Measurements from ENCODE around the gene CHCHD10.

Gene CHCHD10

GRCh38 chr22:23767303-23767672 lies 484 bp downstream of the CHCHD10 start:
- no peaks in the 10 kb centered on the region for H3K9me3 ChIP-seq (ENCODE audit: control insufficient read depth, insufficient read depth, low read length)
- peaks cover 46% of the 10 kb centered on the region for H3K79me2 ChIP-seq (ENCODE audit: control insufficient read depth, low read length)
- H3K36me3 ChIP-seq (ENCODE audit: control insufficient read depth, low read length) = peaks cover 44% of the 10 kb centered on the region
- no peak for TF ChIP-seq CTCF (IDR thresholded peaks at IDR 0.05; ENCODE audit: low read depth, low read length, poor library complexity, severe bottlenecking)
- no peak for TF ChIP-seq EZH2phosphoT487 (IDR thresholded peaks at IDR 0.05; ENCODE audit: borderline replicate concordance, low read length)
- peak overlapping the region; percentile 92 for H3K4me2 ChIP-seq (ENCODE audit: low read length)
- H3F3A ChIP-seq (ENCODE audit: control insufficient read depth, insufficient read depth) = no peaks in the 10 kb centered on the region
- H3K27me3 ChIP-seq (ENCODE audit: control insufficient read depth, low read length) = no peaks in the 10 kb centered on the region
- H3K4me1 ChIP-seq (ENCODE audit: control insufficient read depth, low read length) = peaks cover 83% of the 10 kb centered on the region
- H3K4me3 ChIP-seq (ENCODE audit: low read length) = peak overlapping the region; percentile 97
- no peaks in the 10 kb centered on the region for H3K9me2 ChIP-seq (replicated peaks; ENCODE audit: control insufficient read depth, low read length)
- H3K27ac ChIP-seq (ENCODE audit: low read depth, low read length) = peak overlapping the region; percentile 68
- H4K20me1 ChIP-seq (ENCODE audit: control insufficient read depth, insufficient read depth, low read depth, low read length) = peaks cover 6% of the 10 kb centered on the region; the same call in 1 of the 2 replicates

- Histone ChIP-seq H3F3A (ENCODE audit: control insufficient read depth, insufficient read depth) (no peaks in the 10 kb centered on the region), H3K36me3 (ENCODE audit: control insufficient read depth, low read length) (peaks cover 44% of the 10 kb centered on the region), H3K9me2 (replicated peaks; ENCODE audit: control insufficient read depth, low read length) (no peaks in the 10 kb centered on the region), H3K79me2 (ENCODE audit: control insufficient read depth, low read length) (peaks cover 46% of the 10 kb centered on the region), H3K4me3 (ENCODE audit: low read length) (peak overlapping the region; percentile 66), H3K27me3 (ENCODE audit: control insufficient read depth, low read length) (no peaks in the 10 kb centered on the region), H4K20me1 (ENCODE audit: control insufficient read depth, insufficient read depth, low read depth, low read length) (peaks cover 6% of the 10 kb centered on the region; the same call in 1 of the 2 replicates), H3K9me3 (ENCODE audit: control insufficient read depth, insufficient read depth, low read length) (no peaks in the 10 kb centered on the region), H3K27ac (ENCODE audit: low read depth, low read length) (no peak overlapping the region), H3K4me2 (ENCODE audit: low read length) (peak overlapping the region; percentile 92), H3K4me1 (ENCODE audit: control insufficient read depth, low read length) (peaks cover 64% of the 10 kb centered on the region)
- TF ChIP-seq CTCF (IDR thresholded peaks at IDR 0.05; ENCODE audit: low read depth, low read length, poor library complexity, severe bottlenecking) = no peak
- TF ChIP-seq EZH2phosphoT487 (IDR thresholded peaks at IDR 0.05; ENCODE audit: borderline replicate concordance, low read length) = no peak
Measured at GRCh38 chr22:23764899-23765881, 2.6 kb downstream of the CHCHD10 start.

- Histone ChIP-seq H3K4me2 (ENCODE audit: low read length) (peak overlapping the region; percentile 92), H3K9me2 (replicated peaks; ENCODE audit: control insufficient read depth, low read length) (no peaks in the 10 kb centered on the region), H3K4me1 (ENCODE audit: control insufficient read depth, low read length) (peaks cover 53% of the 10 kb centered on the region), H3K36me3 (ENCODE audit: control insufficient read depth, low read length) (peaks cover 44% of the 10 kb centered on the region), H3K27ac (ENCODE audit: low read depth, low read length) (peak overlapping the region; percentile 59), H3K79me2 (ENCODE audit: control insufficient read depth, low read length) (peaks cover 46% of the 10 kb centered on the region), H3K4me3 (ENCODE audit: low read length) (peak overlapping the region; percentile 66), H3K9me3 (ENCODE audit: control insufficient read depth, insufficient read depth, low read length) (no peaks in the 10 kb centered on the region), H4K20me1 (ENCODE audit: control insufficient read depth, insufficient read depth, low read depth, low read length) (peaks cover 6% of the 10 kb centered on the region; the same call in 1 of the 2 replicates), H3K27me3 (ENCODE audit: control insufficient read depth, low read length) (no peaks in the 10 kb centered on the region), H3F3A (ENCODE audit: control insufficient read depth, insufficient read depth) (no peaks in the 10 kb centered on the region)
- no peak for TF ChIP-seq CTCF (IDR thresholded peaks at IDR 0.05; ENCODE audit: low read depth, low read length, poor library complexity, severe bottlenecking)
- no peak for TF ChIP-seq EZH2phosphoT487 (IDR thresholded peaks at IDR 0.05; ENCODE audit: borderline replicate concordance, low read length)
Measured at GRCh38 chr22:23763954-23764353, 3.8 kb downstream of the CHCHD10 start.

Data from DOHH2 (cell line).